Measurements from ENCODE around the gene MSH2.
"Not testable (repeated sequence)": the region's sequence is repeated elsewhere in the genome, so short reads cannot be mapped to it uniquely, and the experiment has no call there.

The MSH2 gene

DNA sequence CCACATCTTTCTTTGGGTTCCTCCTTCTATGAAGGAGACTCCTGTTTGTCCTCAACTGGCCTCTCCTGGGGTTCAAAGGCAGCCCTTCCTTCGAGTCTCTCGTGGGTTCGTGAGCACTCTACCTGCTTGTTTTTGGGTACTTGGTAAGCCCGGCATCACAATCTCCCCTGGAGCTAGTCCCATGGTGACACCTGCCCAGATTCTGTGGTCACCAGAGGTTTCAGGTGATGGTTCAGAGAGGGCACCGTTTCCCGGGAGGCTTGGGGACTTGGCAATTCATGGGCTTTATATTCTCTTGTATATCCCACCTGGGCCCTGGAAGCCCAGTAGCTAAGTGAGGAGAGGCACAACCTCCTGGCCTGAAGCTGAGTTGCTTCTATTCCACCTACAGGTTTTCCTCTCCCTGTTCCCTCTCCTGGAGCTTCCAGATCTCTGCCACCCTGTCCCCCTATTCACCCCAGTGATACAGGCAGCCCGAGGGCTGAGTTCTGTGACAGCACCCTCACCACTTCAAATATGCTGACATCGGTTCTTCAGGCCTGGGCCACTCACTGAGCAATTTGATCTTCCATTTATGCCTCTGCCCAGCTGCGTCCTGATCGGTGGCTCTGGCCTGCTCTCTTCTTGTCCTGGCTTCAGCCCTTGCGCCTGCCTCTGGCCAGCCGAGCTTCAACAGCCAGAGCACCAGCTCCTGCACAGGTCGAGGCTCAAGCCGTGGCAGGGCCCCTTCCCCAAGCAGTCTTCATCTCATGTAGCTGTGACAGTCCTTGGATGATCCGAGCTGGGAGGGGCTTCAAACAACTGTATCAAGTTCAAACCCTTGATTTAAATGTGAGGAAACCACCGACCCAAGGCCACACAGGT lies 91.5 kb downstream of the MSH2 start:
- Histone ChIP-seq H3K36me3 (ENCODE audit: control insufficient read depth, insufficient read depth, low read length) (no peaks in the 10 kb centered on the region), H3K27ac (ENCODE audit: low read depth, low read length) (no peak overlapping the region), H3K27me3 (ENCODE audit: control insufficient read depth, insufficient read depth, low read length) (no peaks in the 10 kb centered on the region), H3K4me1 (ENCODE audit: control insufficient read depth, insufficient read depth, low read length) (peaks cover 5% of the 10 kb centered on the region; the same call in 1 of the 2 replicates), H3K4me3 (ENCODE audit: low read depth, low read length) (no peak overlapping the region), H3K9me3 (ENCODE audit: control insufficient read depth, insufficient read depth, low read length) (no peaks in the 10 kb centered on the region), H3K9ac (ENCODE audit: low read depth, low read length) (no peak overlapping the region)

DNA sequence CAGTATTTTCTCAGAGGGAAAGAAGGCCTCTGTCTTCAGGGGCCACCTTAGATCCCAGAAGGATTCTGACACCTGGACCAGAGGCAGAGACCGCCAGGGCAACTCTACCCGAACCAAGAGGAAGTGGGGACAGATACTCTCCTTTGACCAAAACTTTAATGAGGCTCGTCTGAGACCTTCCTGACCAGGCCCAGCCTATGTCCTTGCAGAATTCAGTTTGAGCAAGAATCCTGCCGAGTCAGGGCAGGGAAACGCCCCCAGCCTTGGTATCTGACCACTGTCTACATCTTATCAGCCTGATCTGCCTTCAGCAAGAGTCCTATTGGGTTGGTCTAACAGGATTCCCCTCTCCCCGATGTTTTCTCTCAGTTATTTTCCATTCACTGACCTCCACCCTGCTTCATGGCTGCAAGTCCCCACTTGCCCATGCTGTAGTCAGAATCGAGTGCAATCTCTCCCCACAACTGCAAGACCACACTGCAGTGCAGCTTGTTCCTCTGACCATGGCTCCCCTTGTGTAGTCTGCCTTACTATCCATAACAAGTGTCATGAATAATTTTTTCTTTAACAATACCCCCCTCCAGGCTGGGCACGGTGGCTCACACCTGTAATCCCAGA lies 95.0 kb downstream of the MSH2 start:
- H3K27me3 ChIP-seq (ENCODE audit: control insufficient read depth, insufficient read depth, low read length): no peaks in the 10 kb centered on the region
- no peak overlapping the region for H3K4me3 ChIP-seq (ENCODE audit: low read depth, low read length)
- peaks cover 9% of the 10 kb centered on the region for H3K9me3 ChIP-seq (ENCODE audit: control insufficient read depth, insufficient read depth, low read length)
- no peak overlapping the region for H3K9ac ChIP-seq (ENCODE audit: low read depth, low read length)
- H3K36me3 ChIP-seq (ENCODE audit: control insufficient read depth, insufficient read depth, low read length): no peaks in the 10 kb centered on the region
- H3K27ac ChIP-seq (ENCODE audit: low read depth, low read length): no peak overlapping the region
- H3K4me1 ChIP-seq (ENCODE audit: control insufficient read depth, insufficient read depth, low read length): no peaks in the 10 kb centered on the region

GRCh38 chr2:47499093-47499492 lies 96.1 kb downstream of the MSH2 start:
- Histone ChIP-seq H3K27ac (ENCODE audit: low read depth, low read length) (no peak overlapping the region), H3K4me1 (ENCODE audit: control insufficient read depth, insufficient read depth, low read length) (no peaks in the 10 kb centered on the region), H3K36me3 (ENCODE audit: control insufficient read depth, insufficient read depth, low read length) (no peaks in the 10 kb centered on the region), H3K27me3 (ENCODE audit: control insufficient read depth, insufficient read depth, low read length) (no peaks in the 10 kb centered on the region), H3K9ac (ENCODE audit: low read depth, low read length) (no peak overlapping the region), H3K9me3 (ENCODE audit: control insufficient read depth, insufficient read depth, low read length) (peaks cover 9% of the 10 kb centered on the region), H3K4me3 (ENCODE audit: low read depth, low read length) (no peak overlapping the region)

GRCh38 chr2:47499621-47500309 lies 96.8 kb downstream of the MSH2 start:
- H3K36me3 ChIP-seq (ENCODE audit: control insufficient read depth, insufficient read depth, low read length): no peaks in the 10 kb centered on the region
- peak overlapping the region; percentile 4; the same call in 1 of the 2 replicates for H3K4me3 ChIP-seq (ENCODE audit: low read depth, low read length)
- H3K27me3 ChIP-seq (ENCODE audit: control insufficient read depth, insufficient read depth, low read length): no peaks in the 10 kb centered on the region
- H3K27ac ChIP-seq (ENCODE audit: low read depth, low read length): no peak overlapping the region
- H3K4me1 ChIP-seq (ENCODE audit: control insufficient read depth, insufficient read depth, low read length): no peaks in the 10 kb centered on the region
- H3K9me3 ChIP-seq (ENCODE audit: control insufficient read depth, insufficient read depth, low read length): peaks cover 9% of the 10 kb centered on the region
- H3K9ac ChIP-seq (ENCODE audit: low read depth, low read length): no peak overlapping the region

DNA sequence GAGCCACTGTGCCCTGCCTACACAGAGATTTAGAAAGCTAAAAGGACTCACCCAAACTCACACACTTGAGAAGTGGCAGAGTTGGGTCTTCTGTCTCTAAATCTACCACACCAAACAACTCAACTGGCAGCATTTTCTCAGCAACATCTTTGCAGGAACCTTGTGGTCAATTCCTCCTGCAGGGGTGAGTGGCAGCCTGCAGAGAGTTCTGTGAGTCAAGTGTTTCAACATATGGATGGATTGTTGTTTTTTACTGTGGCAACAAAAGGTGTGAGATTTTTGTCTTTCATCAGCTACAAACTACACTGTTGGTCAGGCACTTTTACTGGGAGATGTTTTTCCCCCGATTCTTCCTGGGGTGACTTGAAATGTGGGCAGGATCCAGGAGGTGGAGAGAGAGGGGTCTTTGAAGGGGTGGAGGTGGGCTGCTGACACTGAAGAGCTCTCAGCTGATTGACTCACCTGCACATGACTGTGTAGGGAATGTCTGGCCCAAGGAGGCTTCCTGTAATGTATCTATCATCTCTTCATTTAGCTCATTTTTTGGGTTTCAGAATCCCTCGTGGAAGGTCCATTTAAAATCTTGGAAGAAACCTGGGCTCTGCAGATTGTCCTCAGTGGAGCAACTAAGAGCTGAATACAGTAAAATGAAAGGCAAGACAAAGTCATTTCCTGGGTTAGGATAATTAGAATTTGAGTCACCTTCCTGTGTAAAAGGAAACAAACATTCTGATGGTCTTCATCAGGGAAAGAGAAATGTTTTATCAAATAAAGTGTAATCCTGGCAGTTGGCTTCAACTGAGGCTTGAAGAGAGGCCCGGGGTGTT lies 98.6 kb downstream of the MSH2 start:
- Histone ChIP-seq H3K9me3 (ENCODE audit: control insufficient read depth, insufficient read depth, low read length) (peaks cover 22% of the 10 kb centered on the region), H3K4me3 (ENCODE audit: low read depth, low read length) (no peak overlapping the region), H3K27me3 (ENCODE audit: control insufficient read depth, insufficient read depth, low read length) (no peaks in the 10 kb centered on the region), H3K27ac (ENCODE audit: low read depth, low read length) (no peak overlapping the region), H3K4me1 (ENCODE audit: control insufficient read depth, insufficient read depth, low read length) (no peaks in the 10 kb centered on the region), H3K36me3 (ENCODE audit: control insufficient read depth, insufficient read depth, low read length) (no peaks in the 10 kb centered on the region), H3K9ac (ENCODE audit: low read depth, low read length) (no peak overlapping the region)

DNA sequence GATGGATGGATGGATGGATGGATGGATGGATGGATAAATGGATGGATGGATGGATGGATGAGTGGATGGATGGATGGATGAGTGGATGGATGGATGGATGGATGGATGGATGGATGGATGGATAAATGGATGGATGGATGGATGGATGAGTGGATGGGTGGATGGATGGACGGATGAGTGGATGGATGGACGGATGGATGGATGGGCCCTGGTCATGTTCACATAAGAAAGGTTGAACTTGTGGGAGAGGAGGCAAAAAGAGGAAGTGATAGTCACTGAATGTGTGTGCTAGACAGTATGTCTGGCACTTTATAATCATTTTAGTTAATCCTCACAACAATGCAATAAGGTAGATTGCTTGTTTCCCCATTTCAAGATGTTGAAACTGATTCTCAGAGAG lies 99.5 kb downstream of the MSH2 start:
- H3K9ac ChIP-seq (ENCODE audit: low read depth, low read length): not testable (repeated sequence)

DNA sequence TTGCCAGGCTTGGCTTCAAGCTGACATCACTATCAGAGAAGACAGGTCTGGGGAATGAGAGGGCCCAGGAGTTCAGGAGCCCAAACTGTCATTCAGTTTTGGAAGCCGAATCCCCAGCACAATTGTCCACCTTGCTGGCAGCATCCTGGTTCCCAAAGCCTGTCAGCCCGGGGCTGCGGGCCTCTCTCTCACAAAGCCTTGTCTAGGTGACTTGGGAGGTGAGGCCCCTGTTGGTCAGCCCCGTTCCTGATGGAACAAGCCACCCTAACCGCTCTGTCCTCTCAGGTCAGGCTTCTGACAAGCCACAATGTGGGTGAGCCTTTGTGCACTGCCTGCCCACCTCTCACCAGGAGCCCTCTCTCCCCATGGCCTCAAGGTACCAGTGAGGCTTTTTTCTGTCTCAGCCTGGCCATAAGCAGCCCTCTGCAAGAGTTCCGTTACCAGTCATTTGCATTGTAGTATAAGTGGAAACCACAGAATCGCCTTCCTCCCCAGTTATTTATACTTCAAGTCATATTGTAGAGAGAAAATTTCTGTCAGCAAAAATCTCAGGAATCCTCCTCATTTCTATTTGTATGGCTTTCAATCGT lies 100.6 kb downstream of the MSH2 start:
- no peak overlapping the region for H3K9ac ChIP-seq (ENCODE audit: low read depth, low read length)

More for the DNA sequence above, 99.5 kb downstream of the MSH2 start:
- H3K27ac ChIP-seq (ENCODE audit: low read depth, low read length); H3K27me3 ChIP-seq (ENCODE audit: control insufficient read depth, insufficient read depth, low read length); H3K36me3 ChIP-seq (ENCODE audit: control insufficient read depth, insufficient read depth, low read length); H3K4me3 ChIP-seq (ENCODE audit: low read depth, low read length); H3K4me1 ChIP-seq (ENCODE audit: control insufficient read depth, insufficient read depth, low read length): not testable (repeated sequence)
- peaks cover 22% of the 10 kb centered on the region for H3K9me3 ChIP-seq (ENCODE audit: control insufficient read depth, insufficient read depth, low read length)

DNA sequence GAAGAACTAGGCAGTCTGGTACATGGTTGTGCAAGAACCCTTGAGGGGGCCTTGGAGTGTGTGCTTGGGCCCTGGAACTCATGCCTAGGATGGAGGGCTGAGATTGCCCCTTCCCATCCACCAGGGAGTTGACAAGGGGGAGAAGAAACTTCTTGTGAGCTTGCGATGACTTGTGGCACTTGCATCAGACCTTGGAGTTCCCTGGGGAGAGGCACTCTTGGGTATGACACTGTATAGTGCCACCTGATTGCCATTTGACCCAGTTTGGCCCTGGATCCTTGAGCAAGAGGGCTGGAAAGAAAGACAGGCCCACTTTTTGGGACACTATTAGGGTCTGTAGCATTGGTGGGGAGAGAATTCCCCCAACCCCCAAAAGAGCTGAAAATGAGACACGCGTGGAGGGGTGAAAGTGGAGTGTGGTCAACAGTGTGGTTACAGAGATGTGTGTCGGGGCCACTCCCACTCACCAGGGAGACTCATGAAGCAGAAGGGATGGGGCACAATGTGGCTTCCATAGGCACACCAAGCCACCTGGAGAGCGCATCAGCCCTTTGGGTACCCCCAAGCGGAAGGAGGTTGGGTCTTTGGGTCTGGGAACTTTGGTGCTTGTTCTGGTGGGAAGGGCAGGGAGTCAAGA lies 101.3 kb downstream of the MSH2 start:
- H3K27ac ChIP-seq (ENCODE audit: low read depth, low read length): no peak overlapping the region
- no peaks in the 10 kb centered on the region for H3K27me3 ChIP-seq (ENCODE audit: control insufficient read depth, insufficient read depth, low read length)
- H3K4me1 ChIP-seq (ENCODE audit: control insufficient read depth, insufficient read depth, low read length): no peaks in the 10 kb centered on the region; the same call in 1 of the 2 replicates
- peaks cover 22% of the 10 kb centered on the region for H3K9me3 ChIP-seq (ENCODE audit: control insufficient read depth, insufficient read depth, low read length)
- H3K36me3 ChIP-seq (ENCODE audit: control insufficient read depth, insufficient read depth, low read length): no peaks in the 10 kb centered on the region
- H3K4me3 ChIP-seq (ENCODE audit: low read depth, low read length): no peak overlapping the region
- no peak overlapping the region for H3K9ac ChIP-seq (ENCODE audit: low read depth, low read length)

More for the DNA sequence above, 100.6 kb downstream of the MSH2 start:
- Histone ChIP-seq H3K9me3 (ENCODE audit: control insufficient read depth, insufficient read depth, low read length) (peaks cover 22% of the 10 kb centered on the region), H3K27me3 (ENCODE audit: control insufficient read depth, insufficient read depth, low read length) (no peaks in the 10 kb centered on the region), H3K4me3 (ENCODE audit: low read depth, low read length) (no peak overlapping the region), H3K36me3 (ENCODE audit: control insufficient read depth, insufficient read depth, low read length) (no peaks in the 10 kb centered on the region), H3K4me1 (ENCODE audit: control insufficient read depth, insufficient read depth, low read length) (no peaks in the 10 kb centered on the region), H3K27ac (ENCODE audit: low read depth, low read length) (no peak overlapping the region)

DNA sequence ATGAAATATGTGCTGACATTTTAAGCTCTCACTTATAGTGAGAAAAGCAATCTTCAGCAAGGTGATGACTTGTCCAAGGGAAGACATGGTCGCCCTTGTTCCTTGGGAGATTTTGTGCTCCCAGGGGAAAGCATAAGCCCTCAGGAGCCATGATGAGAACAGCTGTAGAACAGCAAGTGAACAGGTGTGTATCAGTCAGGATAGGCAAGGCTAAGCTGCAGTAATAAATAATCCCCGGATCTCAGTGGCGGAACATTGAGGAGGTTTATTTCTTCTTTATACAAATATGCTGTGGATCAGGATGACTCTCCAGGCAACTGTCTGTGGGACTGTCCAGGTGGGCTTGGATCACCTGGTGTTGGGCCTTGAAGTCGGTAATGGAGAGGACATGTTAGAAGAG lies 103.1 kb downstream of the MSH2 start:
- H3K9me3 ChIP-seq (ENCODE audit: control insufficient read depth, insufficient read depth, low read length): peaks cover 13% of the 10 kb centered on the region

DNA sequence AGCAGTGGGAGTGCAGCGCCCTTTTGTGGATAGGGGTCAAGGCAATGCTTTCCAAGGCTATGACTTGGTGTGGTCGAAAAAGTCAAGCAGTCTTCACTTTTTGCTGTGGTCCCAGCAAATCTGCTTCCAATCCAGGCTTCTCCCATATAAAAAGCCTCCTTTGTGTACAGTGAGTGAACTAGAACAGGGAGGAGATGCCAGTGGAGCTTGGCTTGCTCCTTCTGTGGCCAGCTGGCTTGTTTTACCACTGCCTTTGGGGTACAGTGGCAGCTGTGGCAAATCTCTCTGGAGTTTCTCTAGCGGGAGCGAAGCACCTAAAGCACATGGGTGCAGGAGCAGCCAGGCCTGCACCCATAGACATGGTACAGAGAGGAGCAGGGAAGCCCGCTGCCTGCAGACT lies 103.5 kb downstream of the MSH2 start:
- peaks cover 13% of the 10 kb centered on the region for H3K9me3 ChIP-seq (ENCODE audit: control insufficient read depth, insufficient read depth, low read length)
- H3K27ac ChIP-seq (ENCODE audit: low read depth, low read length): no peak overlapping the region
- H3K4me1 ChIP-seq (ENCODE audit: control insufficient read depth, insufficient read depth, low read length): no peaks in the 10 kb centered on the region; the same call in 1 of the 2 replicates
- no peak overlapping the region for H3K9ac ChIP-seq (ENCODE audit: low read depth, low read length)
- H3K27me3 ChIP-seq (ENCODE audit: control insufficient read depth, insufficient read depth, low read length): no peaks in the 10 kb centered on the region
- H3K4me3 ChIP-seq (ENCODE audit: low read depth, low read length): no peak overlapping the region
- no peaks in the 10 kb centered on the region for H3K36me3 ChIP-seq (ENCODE audit: control insufficient read depth, insufficient read depth, low read length)

More for the DNA sequence above, 103.1 kb downstream of the MSH2 start:
- Histone ChIP-seq H3K27me3 (ENCODE audit: control insufficient read depth, insufficient read depth, low read length) (no peaks in the 10 kb centered on the region), H3K4me1 (ENCODE audit: control insufficient read depth, insufficient read depth, low read length) (no peaks in the 10 kb centered on the region; the same call in 1 of the 2 replicates), H3K36me3 (ENCODE audit: control insufficient read depth, insufficient read depth, low read length) (no peaks in the 10 kb centered on the region), H3K27ac (ENCODE audit: low read depth, low read length) (no peak overlapping the region), H3K9ac (ENCODE audit: low read depth, low read length) (no peak overlapping the region), H3K4me3 (ENCODE audit: low read depth, low read length) (no peak overlapping the region)

Data from HUES48 (cell line).